ES-I3 (cell line): Measurements from ENCODE around the gene OGFOD3.

Source experiments
- H3K36me3 ChIP-seq: 2 replicates; pipeline ENCODE4 v1.6.1; 2013; ENCODE audit warnings: mild to moderate bottlenecking, low read length, control low read depth, moderate library complexity; ENCODE audit not compliant: insufficient read depth
- H3K4me1 ChIP-seq: 2 replicates; pipeline ENCODE4 v1.6.1; 2013; ENCODE audit warnings: mild to moderate bottlenecking, control low read depth, low read length; ENCODE audit not compliant: insufficient read depth
- H3K9ac ChIP-seq: 2 replicates; pipeline ENCODE4 v1.6.1; 2013; ENCODE audit warnings: low read depth, mild to moderate bottlenecking, low read length, moderate library complexity
- H3K9me3 ChIP-seq: 2 replicates; pipeline ENCODE4 v1.6.1; 2013; ENCODE audit warnings: mild to moderate bottlenecking, low read length, moderate library complexity; ENCODE audit not compliant: control insufficient read depth, insufficient read depth

OGFOD3 gene

GRCh38 chr17:82339634-82340580 lies 78.5 kb downstream of the OGFOD3 start:
- peaks cover 15% of the 10 kb centered on the region for H3K4me1 ChIP-seq
- H3K9ac ChIP-seq: peak overlapping the region; percentile 19; the same call in 1 of the 2 replicates
- H3K36me3 ChIP-seq: no peaks in the 10 kb centered on the region
- no peaks in the 10 kb centered on the region; the same call in 1 of the 2 replicates for H3K9me3 ChIP-seq
